GM18499 (cell line): ENCODE data around the gene TMEM8B.

Experiments
- ATAC-seq: cut with Tn5 transposase; IDR thresholded peaks from one replicate; pipeline ENCODE4 v1.9.1; 2021; ENCODE audit warnings: moderate number of reproducible peaks; ENCODE audit not compliant: insufficient read depth, unreplicated experiment

The TMEM8B gene

DNA sequence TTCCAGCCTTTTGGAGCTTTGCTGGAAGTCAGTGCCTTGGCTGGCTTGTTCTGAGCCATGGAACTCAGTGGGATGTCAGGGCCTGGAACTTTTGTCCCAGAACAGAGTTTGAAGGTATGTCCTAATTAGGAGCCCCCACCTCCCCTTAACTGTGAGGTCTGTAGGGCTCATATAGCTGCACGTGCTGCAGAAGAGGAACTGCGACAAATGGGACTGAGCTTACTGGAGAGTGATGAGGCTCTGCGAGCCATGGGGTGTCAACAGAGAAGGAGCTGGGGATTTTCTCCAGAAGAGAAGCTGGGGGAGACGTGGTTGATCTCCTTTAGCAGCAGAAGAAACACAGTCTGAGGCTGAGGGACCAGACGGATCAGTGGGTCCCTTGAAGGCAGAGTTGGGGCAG lies 10.9 kb downstream of the TMEM8B start:
- ATAC-seq, result no peak

DNA sequence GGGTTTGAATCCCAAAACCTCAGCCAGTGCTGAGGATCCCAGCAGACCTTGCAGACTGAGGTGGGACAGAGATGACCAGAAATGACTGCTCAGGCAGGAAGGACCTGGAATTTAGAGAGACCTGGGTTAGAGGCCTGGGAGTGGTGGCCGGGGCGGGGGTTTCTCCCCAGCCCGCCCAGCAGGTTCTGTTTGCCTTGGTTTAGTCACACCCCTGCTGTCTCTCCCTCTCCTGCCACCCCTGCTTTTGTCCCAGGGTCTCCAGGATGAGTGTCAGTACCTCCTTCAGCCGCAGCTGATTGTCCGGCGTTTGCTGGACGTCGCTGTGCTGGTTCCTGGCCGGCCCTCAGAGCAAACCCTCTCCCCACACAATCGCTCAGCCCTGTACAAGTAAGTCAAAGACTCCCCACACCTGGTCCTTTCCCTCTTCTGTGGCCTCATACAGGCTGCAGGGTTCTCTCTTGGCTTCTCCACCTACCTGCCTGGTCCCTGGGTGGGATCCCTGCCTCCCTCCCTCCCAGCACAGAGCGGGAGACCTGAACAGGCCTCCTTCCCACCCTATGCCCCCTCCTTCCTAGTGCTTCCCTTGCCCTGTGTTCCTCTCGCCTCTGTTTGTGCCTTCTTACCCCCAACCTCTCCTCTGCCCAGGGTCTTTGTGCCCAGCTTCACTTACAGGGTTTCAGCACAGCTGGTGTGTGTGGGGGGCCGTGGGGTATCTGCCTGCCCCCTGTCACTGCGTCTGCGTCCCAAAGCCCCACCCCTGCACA lies 12.0 kb downstream of the TMEM8B start:
- no peak for ATAC-seq

DNA sequence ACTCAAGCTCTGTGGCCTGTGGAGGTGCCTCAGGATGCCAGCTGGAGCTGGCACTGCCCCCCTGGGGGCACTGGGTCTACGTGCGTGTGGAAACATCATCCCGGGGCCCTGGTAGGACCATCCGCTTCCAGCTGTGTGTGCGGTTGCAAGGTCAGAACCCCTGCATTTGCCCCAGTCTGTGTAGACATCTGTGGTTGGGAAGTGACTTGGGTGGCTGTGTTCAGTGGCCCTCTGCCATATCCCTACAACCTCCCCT lies 12.5 kb downstream of the TMEM8B start:
- ATAC-seq, result no peak

GRCh38 chr9:35842020-35842745 lies 13.2 kb downstream of the TMEM8B start:
- ATAC-seq, result no peak

DNA sequence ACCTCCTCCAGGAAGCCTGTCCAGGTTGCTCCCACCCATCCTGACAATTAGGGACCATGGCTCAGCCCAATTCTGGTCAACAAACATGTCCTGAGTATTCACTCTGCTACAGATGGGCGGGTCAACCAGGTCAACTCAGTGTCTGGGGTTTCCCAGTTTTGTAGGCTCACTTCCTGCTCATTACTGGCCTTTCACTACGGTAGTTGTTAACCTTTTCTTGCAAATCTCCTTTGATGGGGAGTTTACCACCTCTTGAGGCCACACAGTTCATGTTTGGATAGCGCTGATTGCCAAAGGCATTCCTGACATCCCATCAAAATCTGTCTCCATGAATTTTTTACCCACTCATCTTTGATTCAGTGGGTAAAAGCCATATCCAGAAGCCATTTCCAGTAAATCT lies 13.8 kb downstream of the TMEM8B start:
- peak; percentile 64 for ATAC-seq

DNA sequence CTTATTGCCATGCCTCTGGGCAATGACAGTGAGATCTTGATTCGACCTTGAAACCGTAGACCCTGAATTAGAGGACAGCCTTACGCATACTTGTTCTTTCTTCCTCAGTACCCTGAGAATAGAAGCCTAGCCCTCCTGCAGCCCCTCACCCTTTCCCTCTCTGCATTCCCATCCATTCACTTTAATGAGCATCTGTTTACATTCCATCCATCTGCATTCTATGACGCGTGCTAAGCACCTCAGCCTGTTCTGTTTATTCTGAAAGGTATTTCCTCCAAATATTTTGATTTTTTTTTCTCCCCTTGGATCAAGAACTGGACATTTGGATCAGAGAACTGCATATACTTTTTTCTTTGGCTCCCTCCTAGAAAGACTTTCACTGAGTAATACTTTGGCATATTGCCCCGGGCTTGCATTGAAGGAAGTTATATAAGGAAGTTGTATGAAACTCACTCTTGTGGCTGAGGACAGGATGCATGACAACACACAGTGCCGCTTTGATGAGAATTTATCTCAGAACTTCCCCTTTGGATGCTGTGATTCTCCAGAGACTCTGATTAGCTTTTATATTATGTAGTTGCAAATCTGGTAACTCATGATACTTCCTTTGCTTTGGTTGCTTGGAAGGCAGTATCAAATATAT lies 15.7 kb downstream of the TMEM8B start:
- no peak for ATAC-seq

DNA sequence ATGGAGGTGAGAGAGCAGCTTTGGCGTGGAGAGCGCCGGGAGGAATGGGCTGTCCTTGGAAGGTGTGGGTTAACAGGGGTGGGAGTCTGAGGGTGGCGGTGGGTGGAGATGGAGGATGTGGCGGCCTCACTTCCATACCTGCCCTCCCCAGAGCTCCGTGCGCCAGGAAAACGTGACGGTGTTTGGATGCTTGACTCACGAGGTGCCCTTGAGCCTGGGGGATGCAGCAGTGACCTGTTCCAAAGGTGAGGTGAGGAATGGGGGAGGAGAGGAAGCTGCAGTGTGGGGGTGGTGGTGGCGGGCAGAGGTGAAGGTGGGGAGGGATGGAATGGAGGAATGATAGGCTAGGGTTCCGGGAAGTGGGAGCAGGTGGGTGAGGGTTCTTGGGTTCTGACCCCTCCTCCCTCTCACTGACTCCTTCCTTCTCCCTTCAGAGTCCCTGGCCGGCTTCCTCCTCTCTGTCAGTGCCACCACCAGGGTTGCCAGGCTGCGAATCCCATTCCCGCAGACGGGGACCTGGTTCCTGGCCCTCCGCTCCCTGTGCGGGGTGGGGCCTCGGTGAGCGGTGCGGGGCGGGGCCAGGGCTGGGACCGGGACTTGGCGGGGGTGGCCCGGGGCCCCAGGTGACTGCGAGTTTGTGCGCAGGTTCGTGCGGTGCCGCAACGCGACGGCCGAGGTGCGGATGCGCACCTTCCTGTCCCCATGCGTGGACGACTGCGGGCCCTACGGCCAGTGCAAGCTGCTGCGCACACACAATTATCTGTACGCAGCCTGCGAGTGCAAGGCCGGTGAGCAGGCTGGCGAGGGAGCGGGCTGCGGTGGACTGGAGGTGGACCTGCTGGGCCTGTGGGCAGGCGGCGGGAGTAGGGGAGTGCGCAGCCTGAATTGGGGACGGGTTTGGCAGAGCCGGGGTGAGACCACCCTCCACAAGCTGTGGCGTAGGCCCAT lies 17.1 kb downstream of the TMEM8B start:
- no peak for ATAC-seq

- ATAC-seq, result peak; percentile 59
Observed at GRCh38 chr9:35847792-35848572, 19.0 kb downstream of the TMEM8B start.

GRCh38 chr9:35852267-35852815 lies 23.3 kb downstream of the TMEM8B start:
- ATAC-seq, result no peak

DNA sequence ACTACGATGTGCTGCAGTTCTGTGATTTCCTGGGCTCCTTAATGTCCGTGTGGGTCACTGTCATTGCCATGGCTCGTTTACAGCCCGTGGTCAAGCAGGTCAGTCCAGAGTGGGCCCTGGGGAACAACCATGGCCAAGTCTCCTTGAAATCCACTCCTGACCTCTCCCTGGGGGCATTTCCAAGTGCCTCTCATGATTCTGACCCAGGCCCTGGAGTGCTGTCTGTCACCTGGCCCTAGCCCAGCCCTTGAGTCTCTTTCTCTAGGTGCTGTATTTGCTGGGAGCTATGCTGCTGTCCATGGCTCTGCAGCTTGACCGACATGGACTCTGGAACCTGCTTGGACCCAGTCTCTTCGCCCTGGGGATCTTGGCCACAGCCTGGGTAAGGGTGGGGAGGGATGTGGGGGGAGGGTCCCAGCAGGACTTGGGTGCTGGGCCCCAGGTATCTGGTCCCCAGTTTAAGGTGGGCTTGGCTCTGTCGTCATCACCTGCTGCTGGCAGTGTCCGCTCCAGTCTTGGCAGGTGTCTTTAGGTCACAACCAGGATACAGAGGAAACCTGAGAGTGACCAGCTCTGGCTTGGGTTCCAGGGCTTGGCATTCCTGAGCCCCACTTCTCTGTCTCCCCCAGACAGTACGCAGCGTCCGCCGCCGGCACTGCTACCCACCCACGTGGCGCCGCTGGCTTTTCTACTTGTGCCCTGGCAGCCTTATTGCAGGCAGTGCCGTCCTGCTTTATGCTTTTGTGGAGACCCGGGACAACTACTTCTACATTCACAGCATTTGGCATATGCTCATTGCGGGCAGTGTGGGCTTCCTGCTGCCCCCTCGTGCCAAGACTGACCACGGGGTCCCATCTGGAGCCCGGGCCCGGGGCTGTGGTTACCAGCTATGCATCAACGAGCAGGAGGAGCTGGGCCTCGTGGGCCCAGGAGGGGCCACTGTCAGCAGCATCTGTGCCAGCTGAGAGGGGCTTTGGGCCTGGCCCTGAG lies 24.1 kb downstream of the TMEM8B start:
- no peak for ATAC-seq

GRCh38 chr9:35854091-35854762 lies 25.2 kb downstream of the TMEM8B start:
- no peak for ATAC-seq

GRCh38 chr9:35856206-35856605 lies 27.2 kb downstream of the TMEM8B start:
- ATAC-seq, result no peak

DNA sequence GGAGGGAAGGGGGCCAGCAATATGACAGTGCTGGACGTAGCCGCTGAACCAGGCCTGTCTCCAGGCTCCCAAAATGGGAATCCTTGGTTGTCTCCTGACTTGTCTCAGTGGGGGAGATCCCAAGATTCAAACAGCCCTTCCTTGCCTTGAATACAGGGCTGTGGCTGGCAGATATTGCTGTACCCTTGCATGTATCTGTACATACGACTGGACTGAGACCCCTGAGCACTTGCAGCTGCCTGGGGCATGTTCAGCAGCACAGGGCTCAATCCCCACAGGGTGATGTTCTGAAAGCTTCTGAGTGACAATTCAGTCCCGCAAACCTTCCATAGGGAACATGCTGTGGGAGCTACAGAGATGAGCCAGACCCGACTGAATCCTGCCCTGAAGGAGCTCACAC lies 27.9 kb downstream of the TMEM8B start:
- no peak for ATAC-seq

GRCh38 chr9:35858458-35858857 lies 29.4 kb downstream of the TMEM8B start:
- ATAC-seq, result no peak

- no peak for ATAC-seq
Observed at GRCh38 chr9:35859310-35859989, 30.4 kb downstream of the TMEM8B start.

DNA sequence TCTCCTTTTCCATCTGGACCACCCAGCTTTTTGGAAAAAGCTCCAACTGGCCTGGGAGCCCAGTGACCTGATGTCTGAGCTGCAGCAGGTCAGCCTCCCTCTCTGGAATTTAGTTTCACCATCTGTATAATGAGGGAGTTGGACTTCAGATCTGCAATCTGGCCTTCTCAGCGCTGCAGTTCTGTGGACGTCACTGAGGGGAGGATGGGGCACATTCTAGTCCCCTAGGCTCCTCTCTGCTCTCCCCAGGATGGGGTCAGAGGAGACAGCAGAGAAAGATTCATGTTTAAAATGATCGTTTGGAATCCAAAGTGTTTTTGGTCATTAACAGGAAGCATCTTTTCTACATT lies 30.9 kb downstream of the TMEM8B start:
- ATAC-seq, result no peak

DNA sequence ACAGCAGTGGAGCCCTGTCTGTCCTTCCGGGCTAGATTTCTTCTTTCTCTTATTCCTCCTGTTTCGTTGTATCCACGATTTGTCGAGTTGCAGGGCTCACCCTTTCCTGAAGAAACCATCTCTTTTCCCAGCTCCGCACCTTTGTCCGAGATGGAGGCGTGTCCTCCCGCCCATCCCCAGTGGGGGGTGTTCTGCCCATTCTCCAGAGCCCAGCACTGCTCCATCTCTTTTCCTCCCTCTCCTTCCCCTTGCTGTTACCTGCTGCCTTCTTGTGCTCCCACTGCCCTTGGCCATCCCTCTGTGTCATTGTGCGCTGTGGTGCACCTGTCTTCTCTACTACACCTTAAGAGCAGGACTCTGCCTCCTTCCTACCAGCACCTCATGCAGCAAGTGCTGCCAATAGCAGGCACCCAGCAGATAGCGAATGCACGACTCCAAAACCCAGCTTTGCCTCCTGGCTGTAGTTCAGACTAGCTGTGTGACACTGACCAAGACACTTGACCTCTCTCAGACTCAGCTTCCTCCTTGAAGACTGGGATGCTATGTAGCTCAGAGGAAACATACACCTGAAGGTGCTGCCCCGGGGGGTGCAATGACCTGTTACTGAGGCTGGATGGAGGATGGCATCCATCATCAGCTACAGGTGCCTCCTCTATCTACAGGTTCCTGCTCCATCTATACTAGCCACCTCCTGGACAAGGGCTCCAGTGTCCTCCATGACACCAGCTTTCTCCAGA lies 32.3 kb downstream of the TMEM8B start:
- ATAC-seq, result no peak
